ENCODE measurements around the gene B4GALT5.

DNA sequence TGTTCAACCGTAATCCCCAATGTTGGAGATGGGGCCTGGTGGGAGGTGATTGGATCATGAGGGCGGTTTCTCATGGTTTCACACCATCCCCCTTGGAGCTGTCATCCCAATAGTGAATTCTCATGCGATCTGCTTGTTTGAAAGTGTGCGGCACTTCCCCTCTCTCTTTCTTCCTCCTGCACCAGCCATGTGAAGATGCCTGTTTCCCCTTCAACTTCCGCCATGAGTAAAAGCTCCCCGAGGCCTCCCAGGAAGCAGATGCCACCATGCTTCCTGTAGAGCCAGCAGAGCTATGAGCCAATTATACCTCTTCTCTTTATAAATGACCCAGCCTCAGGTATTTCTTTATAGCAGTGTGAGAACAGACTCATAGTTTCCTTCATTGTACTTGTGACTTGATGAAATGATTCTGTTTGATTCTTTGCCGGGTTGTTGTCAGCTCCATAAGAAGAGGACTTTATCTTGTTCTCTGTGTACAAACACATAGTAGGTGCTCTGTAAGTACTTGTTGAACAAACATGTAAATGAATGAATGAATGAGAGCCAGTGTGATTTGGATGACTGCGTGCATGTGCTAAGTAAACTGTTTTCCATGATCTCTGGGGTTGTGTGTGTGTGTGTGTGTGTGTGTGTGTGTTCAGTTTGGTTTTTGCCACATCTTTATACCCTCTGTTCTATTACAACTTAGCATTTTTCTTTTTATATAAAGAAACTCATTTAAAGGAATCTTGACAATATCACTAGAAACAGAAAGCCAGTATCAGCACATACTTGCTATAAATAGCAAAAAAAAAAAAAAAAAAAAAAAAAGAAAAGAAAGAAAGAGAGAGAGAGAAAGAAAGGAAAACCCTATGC is 123.3 kb downstream of the B4GALT5 start:
- TF ChIP-seq, protein P1, sequence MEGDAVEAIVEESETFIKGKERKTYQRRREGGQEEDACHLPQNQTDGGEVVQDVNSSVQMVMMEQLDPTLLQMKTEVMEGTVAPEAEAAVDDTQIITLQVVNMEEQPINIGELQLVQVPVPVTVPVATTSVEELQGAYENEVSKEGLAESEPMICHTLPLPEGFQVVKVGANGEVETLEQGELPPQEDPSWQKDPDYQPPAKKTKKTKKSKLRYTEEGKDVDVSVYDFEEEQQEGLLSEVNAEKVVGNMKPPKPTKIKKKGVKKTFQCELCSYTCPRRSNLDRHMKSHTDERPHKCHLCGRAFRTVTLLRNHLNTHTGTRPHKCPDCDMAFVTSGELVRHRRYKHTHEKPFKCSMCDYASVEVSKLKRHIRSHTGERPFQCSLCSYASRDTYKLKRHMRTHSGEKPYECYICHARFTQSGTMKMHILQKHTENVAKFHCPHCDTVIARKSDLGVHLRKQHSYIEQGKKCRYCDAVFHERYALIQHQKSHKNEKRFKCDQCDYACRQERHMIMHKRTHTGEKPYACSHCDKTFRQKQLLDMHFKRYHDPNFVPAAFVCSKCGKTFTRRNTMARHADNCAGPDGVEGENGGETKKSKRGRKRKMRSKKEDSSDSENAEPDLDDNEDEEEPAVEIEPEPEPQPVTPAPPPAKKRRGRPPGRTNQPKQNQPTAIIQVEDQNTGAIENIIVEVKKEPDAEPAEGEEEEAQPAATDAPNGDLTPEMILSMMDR (IDR thresholded peaks at IDR 0.05), result no peak
- no peak for TF ChIP-seq POLR2A (IDR thresholded peaks at IDR 0.05)
- no peak for TF ChIP-seq POLR2AphosphoS5 (IDR thresholded peaks at IDR 0.05)
